SK-MEL-5 (cell line): Measurements from ENCODE around the gene PLGRKT. TPM values are rescaled to one million over a fixed set of nuclear protein-coding genes. Genes with fewer than 3 reads are reported as not detected.
"Not testable (repeated sequence)": the region's sequence is repeated elsewhere in the genome, so short reads cannot be mapped to it uniquely, and the experiment has no call there.

Experiments
- DNase-seq: peaks from one replicate; pipeline ENCODE4 v3.0.0-alpha.2; 2016; ENCODE audit warnings: low read depth, low spot score
- in situ Hi-C: cut with HindIII; loops from 2 replicates; pipeline ENCODE4 v1.10.0; 2016; ENCODE audit warnings: low sequenced_read_pairs, high pct_unique_total_duplicates, low pct_unique_long_range_greater_than_20kb
- total RNA-seq: library from RNA; depleted of rRNA; stranded (reverse); fragments of >200 nt; shearing (Covaris generic); gene quantifications from 2 replicates; pipeline ENCODE4 v1.2.3, GENCODE V29; 2014

PLGRKT gene
- total RNA-seq, 1 experiment from 2014 or later = 38.0 TPM

DNA sequence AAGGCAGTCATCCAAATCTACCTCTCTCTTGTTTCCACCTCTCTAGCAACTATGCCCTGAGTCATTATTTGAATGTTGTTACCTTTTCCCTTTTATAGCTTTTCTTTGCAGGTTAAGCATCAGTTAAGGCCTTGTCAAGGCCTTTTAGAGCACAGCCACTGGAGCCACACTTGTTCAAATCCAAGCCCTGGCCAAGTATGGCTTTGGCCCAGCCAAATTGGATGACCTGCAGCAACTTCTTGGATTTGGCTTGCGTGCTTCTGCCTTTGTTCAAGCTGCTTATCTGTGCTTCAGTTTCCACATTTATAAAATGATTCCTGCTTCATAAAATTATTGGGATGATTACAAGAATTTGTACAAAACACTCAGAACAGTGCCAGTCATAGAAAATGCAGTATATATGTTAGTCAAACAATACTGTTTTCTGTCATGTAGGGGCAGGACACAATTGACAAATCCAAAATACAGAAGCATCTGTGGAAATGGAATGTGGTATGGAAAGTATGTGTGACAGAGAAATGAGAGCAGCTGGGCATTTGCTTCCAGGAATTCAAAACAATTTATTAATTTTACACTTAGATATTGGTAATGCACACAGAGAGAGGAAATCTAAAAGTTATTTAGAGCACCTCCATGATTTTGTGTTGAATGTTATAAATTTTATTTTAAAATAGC, 80.2 kb downstream of the PLGRKT start:
- DNase-seq = no peak
- in situ Hi-C loops = no loop called here

DNA sequence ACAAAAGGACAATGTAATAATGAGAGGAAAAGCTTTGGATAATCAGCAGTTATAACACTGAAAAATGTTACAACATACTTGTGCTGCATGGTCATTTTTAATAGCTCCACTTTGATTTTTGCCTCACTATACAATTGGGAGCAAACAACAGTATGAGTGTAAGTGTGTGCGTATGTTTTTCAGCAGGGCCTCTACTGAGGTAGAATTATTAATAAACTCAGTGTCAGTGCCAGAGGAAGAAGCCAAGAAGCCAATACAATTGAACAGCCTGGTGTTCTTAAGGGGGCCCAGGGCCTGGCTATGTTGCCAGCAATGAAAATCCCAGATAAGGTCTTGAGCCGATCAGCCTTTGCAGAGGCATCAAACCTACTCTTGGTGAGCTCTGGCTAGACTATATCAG, 81.9 kb downstream of the PLGRKT start:
- DNase-seq = no peak
- in situ Hi-C loops = no loop called here

DNA sequence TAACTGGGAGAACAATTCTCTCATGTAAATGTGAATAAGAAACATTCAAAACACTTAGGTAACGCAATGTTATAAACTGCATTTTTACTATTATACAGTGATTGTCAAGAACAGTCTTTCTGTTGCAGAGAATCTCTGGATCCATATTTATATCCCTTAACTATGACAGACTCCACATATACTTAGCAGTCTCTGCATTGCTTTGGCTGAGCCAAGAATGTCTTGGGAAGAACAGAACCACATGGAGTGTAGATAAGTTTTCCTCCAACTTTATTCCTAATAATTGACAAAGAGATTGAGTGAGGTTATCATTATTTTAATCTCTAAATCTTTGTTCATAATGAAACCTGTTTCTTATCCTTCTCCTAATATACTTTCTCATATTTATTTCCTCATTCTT, 82.5 kb downstream of the PLGRKT start:
- no peak for DNase-seq
- in situ Hi-C loops = no loop called here

DNA sequence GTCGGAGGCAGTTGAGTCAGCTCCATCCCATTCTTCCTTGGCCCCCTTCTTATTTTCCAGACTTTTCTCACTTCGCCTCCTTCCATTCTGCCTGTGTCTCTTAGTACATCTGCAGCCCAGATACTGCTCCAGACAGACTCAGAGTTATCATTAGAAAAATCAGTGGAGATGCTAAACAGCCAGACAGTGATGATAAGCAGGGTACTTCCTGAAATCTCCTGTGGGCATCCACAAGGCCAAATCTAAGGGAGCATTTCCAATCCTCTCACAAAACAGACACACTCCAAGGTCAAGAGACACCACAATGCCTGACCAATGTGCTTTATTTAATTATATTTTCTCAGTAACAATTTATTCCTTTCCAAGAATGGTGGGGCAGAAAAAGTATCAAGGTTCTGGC, 83.5 kb downstream of the PLGRKT start:
- no peak for DNase-seq

DNA sequence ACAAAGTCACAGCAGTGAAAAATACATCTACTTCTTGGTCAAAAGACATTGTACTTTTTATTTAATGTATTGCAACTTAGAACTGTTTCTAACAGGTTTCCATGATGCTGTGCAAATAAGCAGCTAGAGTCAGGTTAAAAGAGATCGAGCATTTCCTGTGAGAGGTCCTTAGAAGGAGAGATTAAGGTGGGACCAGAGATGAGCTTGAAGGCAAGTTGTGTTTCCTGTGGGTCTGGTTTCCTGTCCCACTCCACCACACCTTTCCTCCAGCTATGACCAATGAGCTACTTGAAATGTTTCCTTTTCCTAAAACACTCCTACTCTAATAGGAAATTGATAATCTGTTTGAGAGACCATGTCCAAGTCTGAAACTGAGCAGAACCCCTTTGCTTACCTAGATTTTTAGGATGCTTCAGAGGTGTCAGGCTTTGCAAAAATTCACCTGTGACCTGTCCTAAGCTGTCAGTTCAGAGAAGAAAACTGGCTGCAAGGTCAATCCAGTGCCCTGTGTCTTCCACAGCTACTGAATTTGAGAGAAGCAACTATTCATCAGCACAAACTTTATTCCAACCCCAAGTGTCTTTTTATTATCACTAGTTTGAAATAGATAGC, 85.0 kb downstream of the PLGRKT start:
- no peak for DNase-seq

More for the DNA sequence above, 83.5 kb downstream of the PLGRKT start:
- in situ Hi-C loops = no loop called here

DNA sequence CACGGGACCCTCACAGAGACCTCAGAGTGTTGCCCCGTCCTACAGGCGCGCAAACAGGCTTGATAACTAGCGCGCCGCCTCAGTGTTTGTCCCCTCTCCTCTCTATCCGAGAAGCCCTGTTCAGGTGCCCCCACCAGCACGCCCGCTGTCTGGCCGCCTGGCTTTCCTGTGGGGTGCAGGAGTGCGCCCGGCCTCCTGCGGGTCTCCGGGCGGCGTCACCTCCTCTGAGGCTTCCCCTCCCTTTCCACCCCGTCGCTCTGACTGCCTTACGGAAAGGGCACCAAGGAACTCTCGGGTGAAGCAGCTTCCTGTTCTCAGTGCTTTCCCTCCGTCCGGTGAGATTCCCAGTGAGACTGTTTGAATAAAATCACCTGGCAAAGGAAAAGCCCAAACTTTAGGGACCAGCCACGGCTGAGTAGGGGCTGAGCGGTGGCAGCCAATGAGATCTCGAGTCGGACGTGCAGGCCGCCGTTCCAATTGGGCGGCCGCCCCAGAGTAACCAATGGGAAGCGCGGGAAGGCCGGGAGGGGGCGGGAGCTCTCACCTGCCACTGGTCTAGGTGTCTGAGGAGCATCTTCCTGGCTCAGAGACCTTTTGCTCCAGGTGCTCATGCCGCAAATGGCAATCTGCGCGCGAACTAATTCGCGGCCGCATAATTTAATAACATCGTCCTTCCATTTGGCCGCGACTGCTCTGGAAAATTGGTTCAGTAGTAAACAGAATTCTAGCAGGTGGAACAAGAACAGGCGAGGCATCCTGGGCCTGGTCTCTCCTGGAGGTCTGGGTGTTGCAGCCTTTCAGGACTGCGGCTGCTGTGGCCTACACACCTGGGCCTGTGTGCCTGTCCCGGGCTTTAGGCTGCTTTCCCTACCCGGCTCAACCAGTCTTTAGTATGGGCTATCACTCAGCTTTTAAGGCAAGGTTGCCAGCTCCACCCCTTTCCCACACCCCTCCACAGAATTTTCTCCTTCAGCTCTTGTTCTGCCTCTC, 98.4 kb downstream of the PLGRKT start, which contains the start of gene RLN1:
Gene RLN1 (minus strand): TSS at position 885 of the 990 bp plus-strand sequence. CDS start 130 bp downstream, at position 755.
- DNase-seq, in situ Hi-C loops: not testable (repeated sequence)

More for the DNA sequence above, 85.0 kb downstream of the PLGRKT start:
- in situ Hi-C loops = no loop called here

DNA sequence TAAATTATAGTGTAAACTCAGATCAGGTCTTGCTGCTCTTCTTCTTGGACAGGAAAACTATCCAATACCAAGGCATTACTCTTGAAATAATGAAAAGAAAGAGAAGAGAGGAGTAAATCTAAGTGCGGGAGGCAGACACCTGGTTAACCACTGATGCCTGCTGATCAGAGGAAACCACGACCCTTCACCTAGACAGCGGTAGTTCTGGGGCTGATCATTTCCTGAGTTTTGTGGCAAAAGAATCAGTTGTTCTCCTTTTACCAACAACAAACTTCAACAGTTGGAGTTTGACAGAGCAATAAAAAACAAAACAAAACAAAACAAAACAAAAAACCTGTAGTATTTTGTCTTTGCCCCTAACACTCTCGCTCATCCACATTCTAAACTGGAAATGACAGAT, 101.0 kb downstream of the PLGRKT start:
- in situ Hi-C loops = no loop called here
- DNase-seq = no peak

DNA sequence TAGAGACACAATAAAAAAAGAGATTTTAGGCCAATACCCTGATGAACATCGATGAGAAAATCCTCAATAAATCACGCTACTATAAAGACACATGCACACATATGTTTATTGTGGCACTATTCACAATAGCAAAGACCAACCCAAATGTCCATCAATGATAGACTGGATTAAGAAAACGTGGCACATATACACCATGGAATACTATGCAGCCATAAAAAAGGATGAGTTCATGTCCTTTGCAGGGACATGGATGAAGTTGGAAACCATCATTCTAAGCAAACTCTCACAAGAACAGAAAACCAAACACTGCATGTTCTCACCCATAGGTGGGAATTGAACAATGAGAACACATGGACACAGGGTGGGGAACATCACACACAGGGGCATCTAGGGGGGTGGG, 106.4 kb downstream of the PLGRKT start:
- DNase-seq, in situ Hi-C loops: not testable (repeated sequence)

DNA sequence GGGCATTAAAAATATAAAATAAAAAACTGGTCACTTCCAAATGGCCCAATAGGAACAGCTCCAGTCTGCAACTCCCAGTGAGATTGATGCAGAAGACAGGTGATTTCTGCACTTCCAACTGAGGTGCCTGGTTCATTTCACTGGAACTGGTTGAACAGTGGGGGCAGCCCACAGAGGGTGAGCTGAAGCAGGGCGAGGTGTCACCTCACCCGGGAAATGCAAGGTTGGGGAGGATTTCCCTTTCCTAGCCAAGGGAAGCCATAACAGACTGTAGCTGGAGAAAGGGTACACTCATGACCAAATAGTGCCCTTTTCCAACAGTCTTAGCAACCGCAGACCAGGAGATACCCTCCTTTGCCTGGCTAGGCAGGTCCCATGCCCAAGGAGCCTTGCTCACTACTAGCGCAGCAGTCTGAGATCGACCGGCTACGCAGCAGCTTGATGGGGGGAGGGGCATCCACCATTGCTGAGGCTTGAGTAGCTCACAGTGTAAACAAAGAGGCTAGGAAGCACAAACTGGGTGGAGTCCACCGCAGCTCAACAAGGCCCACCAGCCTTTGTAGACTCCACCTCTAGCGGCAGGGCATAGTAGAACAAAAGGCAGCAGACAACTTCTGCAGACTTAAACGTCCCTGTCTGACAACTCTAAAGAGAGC, 110.7 kb downstream of the PLGRKT start:
- no peak for DNase-seq
- in situ Hi-C loops = no loop called here

DNA sequence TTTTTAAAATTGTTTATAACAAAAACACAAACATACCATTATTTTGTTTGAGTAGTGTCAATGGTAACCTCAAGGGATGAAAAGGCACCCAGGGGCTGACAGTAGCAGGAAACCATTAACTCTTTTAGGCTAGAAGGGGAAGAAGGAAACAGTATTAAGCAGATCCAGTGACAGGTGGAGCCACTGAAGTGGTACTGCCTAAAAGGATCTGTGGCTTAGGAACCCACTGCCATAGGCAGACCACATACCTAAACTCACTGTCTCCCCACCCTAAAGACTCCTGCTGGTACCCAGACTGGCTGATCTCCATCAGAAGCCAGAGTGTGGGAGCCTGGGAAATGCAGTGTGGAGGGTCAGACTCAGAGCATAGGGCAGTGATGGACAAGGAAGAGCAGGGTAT, 111.5 kb downstream of the PLGRKT start:
- in situ Hi-C loops = no loop called here
- DNase-seq = no peak

DNA sequence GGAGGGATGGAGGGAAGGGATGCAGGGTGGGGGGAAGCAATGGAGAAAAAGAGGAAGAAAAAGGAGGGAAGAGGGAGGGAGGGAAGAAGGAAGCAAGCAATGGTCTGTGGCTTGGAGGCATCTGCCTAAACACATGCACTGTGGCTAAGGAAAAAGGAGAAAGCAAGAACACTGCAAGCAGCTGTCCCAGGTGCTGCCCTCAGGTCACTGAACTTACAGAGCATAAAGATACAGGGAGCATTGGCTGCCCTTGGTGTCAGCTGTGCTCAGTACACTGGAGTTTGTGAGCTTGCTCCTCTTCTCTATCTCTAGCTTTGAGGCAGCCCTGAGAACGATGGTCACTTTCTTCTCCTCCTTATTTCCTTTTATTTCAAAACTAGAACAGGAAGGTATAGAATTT, 116.1 kb downstream of the PLGRKT start:
- in situ Hi-C loops, DNase-seq: not testable (repeated sequence)

DNA sequence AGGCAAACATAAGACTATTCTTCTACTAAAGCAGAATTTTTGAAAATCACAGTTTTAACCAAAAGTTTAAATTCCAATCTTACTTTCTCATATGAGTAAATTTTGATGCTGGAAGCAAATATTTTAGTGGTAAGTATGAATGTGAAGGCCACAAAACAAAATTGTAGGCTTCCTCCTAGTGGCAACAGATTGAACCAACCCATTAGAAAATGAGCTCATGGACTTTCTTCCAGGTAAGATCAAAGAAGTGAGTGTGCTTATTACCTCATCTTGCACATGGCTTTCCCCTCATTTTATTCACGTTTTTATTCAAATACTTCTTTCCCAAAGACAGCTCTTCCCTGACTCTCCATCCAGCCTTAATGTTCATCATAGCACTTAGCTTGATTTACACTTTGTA, 116.7 kb downstream of the PLGRKT start:
- in situ Hi-C loops = no loop called here
- DNase-seq = peak; percentile 27

DNA sequence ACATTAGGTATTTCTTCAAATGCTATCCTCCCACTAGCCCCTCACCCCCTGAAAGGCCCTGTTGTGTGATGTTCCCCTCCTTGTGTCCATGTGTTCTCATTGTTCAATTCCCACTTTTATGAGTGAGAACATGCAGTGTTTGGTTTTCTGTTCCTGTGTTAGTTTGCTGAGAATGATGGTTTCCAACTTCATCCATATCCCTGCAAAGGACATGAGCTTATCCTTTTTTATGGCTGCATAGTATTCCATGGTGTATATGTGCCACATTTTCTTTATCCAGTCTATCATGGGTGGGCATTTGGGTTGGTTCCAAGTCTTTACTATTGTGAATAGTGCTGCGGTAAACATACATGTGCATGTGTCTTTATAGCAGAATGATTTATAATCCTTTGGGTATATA, 121.3 kb downstream of the PLGRKT start:
- DNase-seq, in situ Hi-C loops: not testable (repeated sequence)

DNA sequence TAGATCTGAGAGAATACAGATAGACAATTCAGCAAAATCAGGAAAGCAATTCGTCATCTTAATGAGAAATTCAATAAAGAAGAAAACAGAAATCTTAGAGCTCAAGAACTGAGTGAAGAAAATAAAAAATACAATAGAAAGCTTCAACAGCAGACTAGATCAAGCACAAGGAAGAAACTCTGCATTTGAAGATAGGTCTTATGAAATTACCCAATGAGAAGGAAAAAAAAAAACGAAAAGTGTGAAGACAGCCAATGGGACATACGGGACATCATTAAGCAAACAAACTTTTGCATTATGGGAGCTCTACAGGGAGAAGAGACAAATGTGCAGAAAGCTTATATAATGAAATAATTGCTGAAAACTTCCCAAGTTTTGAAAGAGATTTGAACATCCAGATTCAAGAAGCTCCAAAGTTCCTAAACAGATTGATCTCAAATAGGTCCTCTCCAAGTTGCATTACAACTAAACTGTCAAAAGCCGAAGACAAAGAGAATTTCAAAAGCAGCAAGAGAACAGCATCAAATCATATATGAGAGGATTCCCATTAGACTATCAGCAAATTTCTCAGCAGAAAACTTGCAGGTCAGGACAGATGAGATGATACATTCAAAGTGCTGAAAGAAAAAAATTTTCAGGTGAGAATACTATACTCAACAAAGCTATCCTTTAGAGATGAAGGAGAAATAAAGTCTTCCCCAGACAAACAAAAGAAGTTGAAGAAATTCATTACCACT, 122.4 kb downstream of the PLGRKT start:
- no peak for DNase-seq
- in situ Hi-C loops = no loop called here

DNA sequence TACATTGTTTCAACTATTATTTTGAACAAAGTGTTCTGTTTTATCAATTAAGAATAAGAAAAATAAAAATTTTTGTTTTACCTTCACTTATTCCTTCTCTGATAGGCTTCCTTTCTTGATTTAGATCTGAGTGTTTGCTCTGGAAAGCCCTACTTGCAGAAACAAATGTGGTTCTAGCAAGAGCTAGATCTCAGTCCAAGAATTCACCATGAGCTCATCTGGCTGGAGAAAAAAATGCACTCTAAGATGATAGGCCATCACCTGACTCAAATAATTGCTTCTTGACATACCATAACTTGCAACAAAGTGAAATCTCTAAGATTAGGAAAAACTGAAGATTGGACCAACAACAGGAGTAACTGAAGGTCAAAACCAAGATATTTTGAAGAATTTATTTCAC, 126.9 kb downstream of the PLGRKT start:
- DNase-seq = no peak
- in situ Hi-C loops = no loop called here
